Activated effector memory CD4-positive, alpha-beta T cell treated with Interleukin-2 at 50 U/mL for 16 hours (primary cell): ENCODE measurements around the gene TMEM72.

Experiments
- DNase-seq: peaks from one replicate; pipeline ENCODE4 v3.0.0-alpha.2; 2020

TMEM72 gene

GRCh38 chr10:44981172-44982113 lies 70.3 kb downstream of the TMEM72 start:
- DNase-seq, result no peak

GRCh38 chr10:44982114-44982460 lies 71.0 kb downstream of the TMEM72 start:
- DNase-seq, result no peak

GRCh38 chr10:44982496-44982895 lies 71.4 kb downstream of the TMEM72 start:
- DNase-seq, result no peak

GRCh38 chr10:44983066-44983894 lies 72.1 kb downstream of the TMEM72 start:
- no peak for DNase-seq

GRCh38 chr10:44983895-44984278 lies 72.8 kb downstream of the TMEM72 start:
- no peak for DNase-seq

GRCh38 chr10:44984671-44985101 lies 73.5 kb downstream of the TMEM72 start:
- DNase-seq, result no peak

GRCh38 chr10:44985175-44985681 lies 74.1 kb downstream of the TMEM72 start:
- DNase-seq, result no peak

- no peak for DNase-seq
Observed at GRCh38 chr10:44986179-44986578, 75.0 kb downstream of the TMEM72 start.
